ENCODE results near the gene CAND1.

Gene CAND1

DNA sequence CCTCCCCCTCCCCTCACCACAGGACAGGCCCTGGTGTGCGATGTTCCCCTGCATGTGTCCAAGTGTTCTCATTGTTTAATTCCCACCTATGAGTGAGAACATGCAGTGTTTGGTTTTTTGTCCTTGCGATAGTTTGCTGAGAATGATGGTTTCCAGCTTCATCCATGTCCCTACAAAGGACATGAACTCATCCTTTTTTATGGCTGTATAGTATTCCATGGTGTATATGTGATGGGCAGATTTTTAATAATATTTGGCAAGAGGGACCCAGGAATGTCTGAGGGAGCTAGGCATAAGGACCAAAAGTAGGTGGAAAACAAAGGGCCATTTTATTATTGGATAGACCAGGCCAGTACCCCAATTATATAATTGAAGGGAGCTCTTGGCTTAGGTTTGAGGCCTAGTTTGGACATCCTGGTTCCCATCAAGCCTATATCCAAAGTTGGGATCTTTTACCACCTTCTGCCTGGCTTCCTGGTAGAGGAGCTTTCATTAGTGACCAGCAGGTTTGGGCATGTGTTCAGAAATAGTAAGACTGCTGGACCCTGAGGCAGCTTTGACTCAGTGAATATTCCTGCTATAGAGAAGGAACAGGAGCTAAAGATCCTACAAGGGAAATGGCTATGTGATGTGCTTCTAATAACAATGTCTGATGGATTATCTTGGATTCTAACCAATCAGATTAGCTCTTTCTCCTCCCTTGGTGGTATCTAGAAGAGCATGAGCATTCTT, 76.0 kb downstream of the CAND1 start:
- TF ChIP-seq MYC (IDR thresholded peaks at IDR 0.05; ENCODE audit: low read depth, low read length) (no peak), POLR2A (IDR thresholded peaks at IDR 0.05; ENCODE audit: extremely low read depth, insufficient read length) (no peak)
- TF ChIP-seq, protein P1, sequence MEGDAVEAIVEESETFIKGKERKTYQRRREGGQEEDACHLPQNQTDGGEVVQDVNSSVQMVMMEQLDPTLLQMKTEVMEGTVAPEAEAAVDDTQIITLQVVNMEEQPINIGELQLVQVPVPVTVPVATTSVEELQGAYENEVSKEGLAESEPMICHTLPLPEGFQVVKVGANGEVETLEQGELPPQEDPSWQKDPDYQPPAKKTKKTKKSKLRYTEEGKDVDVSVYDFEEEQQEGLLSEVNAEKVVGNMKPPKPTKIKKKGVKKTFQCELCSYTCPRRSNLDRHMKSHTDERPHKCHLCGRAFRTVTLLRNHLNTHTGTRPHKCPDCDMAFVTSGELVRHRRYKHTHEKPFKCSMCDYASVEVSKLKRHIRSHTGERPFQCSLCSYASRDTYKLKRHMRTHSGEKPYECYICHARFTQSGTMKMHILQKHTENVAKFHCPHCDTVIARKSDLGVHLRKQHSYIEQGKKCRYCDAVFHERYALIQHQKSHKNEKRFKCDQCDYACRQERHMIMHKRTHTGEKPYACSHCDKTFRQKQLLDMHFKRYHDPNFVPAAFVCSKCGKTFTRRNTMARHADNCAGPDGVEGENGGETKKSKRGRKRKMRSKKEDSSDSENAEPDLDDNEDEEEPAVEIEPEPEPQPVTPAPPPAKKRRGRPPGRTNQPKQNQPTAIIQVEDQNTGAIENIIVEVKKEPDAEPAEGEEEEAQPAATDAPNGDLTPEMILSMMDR (IDR thresholded peaks at IDR 0.05; ENCODE audit: low read depth, low read length), result no peak
- TF ChIP-seq, protein P2, sequence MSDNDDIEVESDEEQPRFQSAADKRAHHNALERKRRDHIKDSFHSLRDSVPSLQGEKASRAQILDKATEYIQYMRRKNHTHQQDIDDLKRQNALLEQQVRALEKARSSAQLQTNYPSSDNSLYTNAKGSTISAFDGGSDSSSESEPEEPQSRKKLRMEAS (IDR thresholded peaks at IDR 0.05; ENCODE audit: low read depth, low read length), result no peak
- no peak for DNase-seq (ENCODE audit: low read depth)

DNA sequence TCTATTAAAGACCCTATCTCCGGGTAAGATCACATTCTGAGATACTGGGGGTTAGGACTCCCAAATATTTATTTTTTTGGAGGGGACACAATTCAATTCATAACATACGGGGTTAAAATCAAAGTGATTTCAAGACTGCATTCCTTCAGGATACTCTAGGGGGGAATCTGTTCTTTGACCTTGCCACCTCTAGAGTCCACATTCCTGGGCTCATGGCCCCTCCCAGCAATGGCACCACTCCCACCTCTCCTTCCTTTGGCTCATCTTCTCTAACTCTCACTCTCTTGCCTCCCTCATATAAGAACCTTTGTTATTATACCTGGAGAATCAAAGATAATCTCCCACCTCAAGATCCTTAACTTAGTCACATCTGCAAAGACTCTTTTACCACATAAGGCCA, 79.5 kb downstream of the CAND1 start:
- TF ChIP-seq, protein P1 (IDR thresholded peaks at IDR 0.05; ENCODE audit: low read depth, low read length), result no peak
- TF ChIP-seq, protein P2 (IDR thresholded peaks at IDR 0.05; ENCODE audit: low read depth, low read length), result no peak
- TF ChIP-seq MYC (IDR thresholded peaks at IDR 0.05; ENCODE audit: low read depth, low read length), result no peak
- TF ChIP-seq POLR2A (IDR thresholded peaks at IDR 0.05; ENCODE audit: extremely low read depth, insufficient read length), result no peak
- DNase-seq (ENCODE audit: low read depth), result no peak
- no peak overlapping the region for H3K4me3 ChIP-seq (ENCODE audit: low read depth, low read length)

More for the DNA sequence above, 76.0 kb downstream of the CAND1 start:
- no peak overlapping the region for H3K4me3 ChIP-seq (ENCODE audit: low read depth, low read length)

DNA sequence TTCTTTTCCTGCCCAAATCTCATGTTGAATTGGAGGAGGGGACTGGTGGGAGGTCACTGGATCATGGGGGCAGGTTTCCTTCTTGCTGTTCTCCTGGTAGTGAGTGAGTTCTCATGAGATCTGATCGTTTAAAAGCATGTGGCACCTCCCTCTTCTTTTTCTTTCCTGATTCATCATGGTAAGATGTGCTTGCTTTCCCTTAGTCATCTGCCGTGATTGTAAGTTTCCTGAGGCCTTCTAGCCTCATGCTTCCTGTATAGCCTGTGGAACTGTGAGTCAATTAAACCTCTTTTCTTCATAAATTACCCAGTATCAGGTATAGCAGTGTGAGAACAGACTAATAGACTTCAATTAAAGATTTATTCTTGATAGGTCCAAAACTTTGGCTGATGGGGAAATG, 83.5 kb downstream of the CAND1 start:
- TF ChIP-seq, protein P1 (IDR thresholded peaks at IDR 0.05; ENCODE audit: low read depth, low read length), result no peak
- TF ChIP-seq MYC (IDR thresholded peaks at IDR 0.05; ENCODE audit: low read depth, low read length) (no peak), POLR2A (IDR thresholded peaks at IDR 0.05; ENCODE audit: extremely low read depth, insufficient read length) (no peak)
- TF ChIP-seq, protein P2 (IDR thresholded peaks at IDR 0.05; ENCODE audit: low read depth, low read length), result no peak
- no peak for DNase-seq (ENCODE audit: low read depth)
- no peak overlapping the region for H3K4me3 ChIP-seq (ENCODE audit: low read depth, low read length)

DNA sequence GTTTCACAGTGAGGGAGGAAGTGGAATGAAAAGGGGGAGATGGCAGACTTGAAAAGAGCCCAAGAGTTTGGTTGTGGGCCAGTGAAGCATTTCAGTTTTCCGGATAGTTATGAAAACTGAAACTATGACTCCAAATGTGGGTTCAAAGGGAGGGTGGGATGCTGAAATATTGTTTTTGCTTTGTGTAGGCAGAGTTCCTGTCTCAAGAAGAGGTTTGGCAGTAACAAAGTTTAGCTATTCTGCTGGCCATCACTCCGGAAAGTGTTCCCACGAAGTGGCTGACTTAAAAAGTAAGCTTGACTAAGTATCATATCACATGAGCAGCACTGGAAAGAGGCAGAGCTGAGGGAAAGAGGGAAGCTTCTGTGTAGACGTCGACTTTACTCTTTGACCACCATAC, 85.2 kb downstream of the CAND1 start:
- no peak for DNase-seq (ENCODE audit: low read depth)
- no peak overlapping the region for H3K4me3 ChIP-seq (ENCODE audit: low read depth, low read length)
- TF ChIP-seq, protein P1 (IDR thresholded peaks at IDR 0.05; ENCODE audit: low read depth, low read length), result no peak
- TF ChIP-seq POLR2A (IDR thresholded peaks at IDR 0.05; ENCODE audit: extremely low read depth, insufficient read length) (no peak), MYC (IDR thresholded peaks at IDR 0.05; ENCODE audit: low read depth, low read length) (no peak)
- TF ChIP-seq, protein P2 (IDR thresholded peaks at IDR 0.05; ENCODE audit: low read depth, low read length), result no peak

DNA sequence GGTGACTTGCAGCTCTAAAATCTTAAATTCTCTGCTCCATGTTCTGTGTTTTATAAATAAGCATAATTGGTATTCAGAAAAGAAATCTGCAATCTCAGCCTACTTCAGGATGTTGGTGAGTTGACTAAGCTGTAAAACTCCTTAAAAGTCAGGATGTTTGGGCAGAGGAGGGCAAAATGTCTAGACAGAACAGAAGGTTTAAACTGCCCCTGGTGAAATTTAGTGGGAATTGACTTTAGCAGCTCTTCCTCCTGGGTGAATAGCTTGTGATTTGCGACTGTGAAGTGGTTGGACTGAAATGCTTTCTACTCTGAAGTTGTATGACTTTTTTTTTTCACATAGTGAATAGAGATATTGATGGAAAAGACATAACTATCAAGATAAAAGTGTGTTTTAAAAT, 85.8 kb downstream of the CAND1 start:
- TF ChIP-seq, protein P1 (IDR thresholded peaks at IDR 0.05; ENCODE audit: low read depth, low read length), result no peak
- TF ChIP-seq POLR2A (IDR thresholded peaks at IDR 0.05; ENCODE audit: extremely low read depth, insufficient read length) (no peak), MYC (IDR thresholded peaks at IDR 0.05; ENCODE audit: low read depth, low read length) (no peak)
- TF ChIP-seq, protein P2 (IDR thresholded peaks at IDR 0.05; ENCODE audit: low read depth, low read length), result no peak
- no peak for DNase-seq (ENCODE audit: low read depth)
- no peak overlapping the region for H3K4me3 ChIP-seq (ENCODE audit: low read depth, low read length)
